Raji (cell line): Measurements from ENCODE around the gene PPP1R18.
A peak's percentile ranks its signal among the peaks of the same experiment; 100 is the strongest.

Experiments used
- POLR2A ChIP-seq: IDR thresholded peaks from 2 replicates; pipeline ENCODE4 v1.6.1; 2011; ENCODE audit warnings: low read depth, low read length, control low read depth; ENCODE audit not compliant: insufficient read depth

Gene PPP1R18

DNA sequence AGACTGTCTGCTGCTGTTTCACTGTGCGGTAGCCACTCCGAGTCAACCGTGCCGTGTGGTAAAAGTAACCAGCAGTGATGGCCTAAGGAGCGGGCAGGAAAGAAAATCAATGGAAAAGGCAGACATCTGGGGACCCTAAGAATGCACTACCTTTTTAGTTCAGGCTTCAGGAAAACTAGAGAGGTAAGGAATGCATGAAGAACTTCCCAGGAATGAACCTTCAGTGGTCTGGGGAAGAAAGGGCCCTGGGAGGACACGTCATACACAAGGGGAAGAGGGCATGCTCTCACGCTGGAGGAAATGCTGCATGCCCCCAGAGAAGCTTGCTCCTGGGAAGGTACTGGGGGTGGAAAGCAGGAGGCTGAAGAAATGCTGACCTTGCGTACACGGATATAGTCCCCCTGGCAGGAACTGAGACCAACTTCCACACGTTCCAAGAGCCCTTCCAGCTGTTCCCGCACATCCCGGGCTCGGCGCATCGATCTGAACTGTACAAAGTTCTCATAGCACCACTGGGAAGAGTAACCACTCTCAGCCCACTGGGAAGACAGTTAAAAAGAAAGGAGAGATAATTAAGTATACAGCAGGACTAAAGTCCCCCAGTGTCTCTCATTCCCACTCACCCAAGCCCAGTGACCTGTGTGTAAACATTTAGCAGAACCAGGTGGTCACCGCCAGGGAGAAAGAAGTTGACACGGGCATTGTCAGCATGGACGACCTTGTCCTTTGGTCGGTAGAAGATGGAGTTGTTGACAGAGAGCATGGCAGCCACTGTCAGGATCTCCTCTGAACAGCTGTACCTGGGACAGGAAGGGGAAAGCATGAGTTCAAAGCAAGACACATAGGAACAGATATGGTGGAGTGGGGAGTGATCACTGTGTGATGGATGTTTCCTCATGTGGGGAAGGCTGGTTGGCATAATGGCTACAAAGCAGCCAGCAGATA lies 31.4 kb downstream of the PPP1R18 start:
- no peak for TF ChIP-seq POLR2A

DNA sequence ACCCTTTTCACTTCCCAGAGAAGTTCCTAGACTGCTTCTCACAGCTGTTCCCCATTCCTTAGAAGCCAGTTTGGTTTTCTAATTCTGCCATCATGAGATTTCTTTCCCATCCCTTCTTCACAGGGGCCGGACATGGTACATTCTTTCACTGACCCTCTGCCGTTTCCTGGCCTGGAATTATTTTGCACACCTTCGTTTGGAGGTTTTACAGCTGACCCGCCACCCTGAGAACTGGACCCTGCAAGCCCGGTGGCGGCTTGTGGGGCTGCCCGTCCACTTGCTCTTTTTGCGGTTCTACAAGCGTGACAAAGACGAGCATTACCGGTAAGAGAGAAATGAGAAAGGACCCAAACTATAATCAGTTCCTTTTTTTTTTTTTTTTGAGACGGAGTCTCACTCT lies 35.3 kb downstream of the PPP1R18 start:
- no peak for TF ChIP-seq POLR2A

DNA sequence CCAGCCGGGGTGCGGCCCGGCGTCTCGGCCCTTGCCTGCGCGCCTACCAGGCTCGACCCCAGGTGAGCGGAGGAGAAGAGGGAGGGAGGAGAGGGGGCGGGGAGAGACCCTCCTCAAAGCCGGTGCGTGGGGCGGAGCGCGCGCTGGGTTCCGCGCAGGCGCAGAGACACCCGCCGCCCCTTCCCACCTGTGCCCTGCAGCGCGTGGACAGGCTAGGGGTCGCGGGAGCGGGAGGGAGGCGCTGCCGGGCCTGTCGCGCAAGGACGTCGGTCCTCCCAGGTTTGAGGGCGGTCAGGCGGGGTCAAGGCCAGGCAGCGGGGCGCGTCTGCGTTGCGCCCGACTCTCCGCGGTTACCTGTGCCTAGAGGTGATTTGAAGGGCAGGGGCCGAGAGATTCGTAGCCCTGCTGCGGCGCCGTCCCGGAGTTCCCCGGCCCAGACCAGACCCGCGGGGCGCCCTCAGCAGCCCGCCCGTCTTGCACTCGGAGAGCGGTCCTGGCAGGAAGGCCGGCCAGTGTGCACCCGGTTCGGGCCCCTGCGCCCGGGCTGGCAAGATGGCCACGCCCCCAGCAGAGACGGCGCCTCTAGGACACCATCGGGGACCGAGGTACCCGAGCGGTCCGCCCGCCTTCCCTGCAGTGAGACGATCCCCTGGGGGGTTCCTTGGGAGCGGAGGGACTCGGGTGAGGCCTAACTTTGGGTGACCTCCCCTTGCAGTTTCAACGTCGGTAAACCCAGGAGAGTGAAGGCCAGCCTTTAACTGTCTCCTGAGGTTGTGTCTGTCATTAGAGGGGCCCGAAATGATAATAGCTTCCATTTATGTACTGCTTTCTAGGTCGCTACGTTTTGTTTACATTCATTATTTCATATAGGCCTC lies 39.0 kb downstream of the PPP1R18 start:
- peak; percentile 88 for TF ChIP-seq POLR2A

DNA sequence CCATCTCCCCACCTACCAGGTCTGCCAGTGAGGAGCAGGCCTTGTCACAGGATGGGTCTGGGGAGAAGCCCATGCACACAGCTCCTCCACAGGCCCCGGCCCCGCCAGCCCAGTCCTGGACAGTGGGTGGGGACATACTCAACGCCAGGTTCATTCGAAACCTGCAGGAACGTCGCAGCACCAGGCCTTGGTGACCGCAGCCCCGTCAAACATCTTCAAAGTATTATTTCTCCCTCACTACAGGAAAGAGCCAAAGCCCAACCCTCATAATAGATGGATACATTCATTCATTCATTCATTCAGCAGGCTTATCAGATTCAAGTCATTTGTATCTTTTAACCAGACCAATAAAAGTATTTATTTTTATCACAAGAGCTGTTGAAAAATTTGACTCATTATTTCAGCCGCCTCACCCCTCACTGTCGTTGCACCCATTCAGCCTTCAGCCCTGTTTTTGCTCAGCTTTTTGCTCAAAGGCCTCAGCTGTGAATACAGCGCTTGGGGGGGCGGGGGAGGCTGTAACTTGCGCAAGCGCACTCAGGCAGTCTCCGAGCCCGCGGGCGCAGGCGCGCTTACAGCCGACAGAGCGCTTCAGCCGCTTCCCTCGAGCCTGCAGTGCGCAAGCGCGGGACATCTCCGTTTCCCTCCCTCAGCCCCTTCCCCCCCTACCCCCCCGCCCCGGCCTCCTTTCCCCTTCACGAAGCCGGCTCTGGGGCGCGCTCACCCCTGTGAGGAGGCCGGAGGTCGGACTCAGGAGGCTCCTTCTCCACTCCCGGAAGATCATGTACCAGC lies 39.8 kb downstream of the PPP1R18 start, which contains the start of gene C6orf136:
TSS of gene C6orf136 (plus strand) at position 684 of the 792 bp plus-strand sequence. CDS start at position 783, 99 bp downstream.
- TF ChIP-seq POLR2A = no peak

DNA sequence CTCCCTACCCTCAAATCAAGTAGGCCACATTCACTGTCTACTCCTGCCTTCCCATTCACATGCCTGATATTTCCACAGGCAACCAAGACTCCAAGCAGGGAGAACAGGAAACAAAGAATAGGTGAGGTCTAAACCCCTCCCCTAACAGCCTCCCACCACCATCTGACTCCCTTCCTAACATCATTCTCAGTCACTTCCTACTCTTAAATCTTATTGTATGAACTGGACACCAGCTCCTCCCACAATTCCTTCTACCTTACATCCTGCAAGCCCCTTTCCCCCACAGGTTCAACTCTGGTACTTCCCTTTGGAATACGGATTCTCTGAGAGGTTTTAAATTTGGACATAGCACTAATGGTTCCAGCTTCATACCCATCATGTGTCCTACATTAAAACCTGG lies 40.5 kb downstream of the PPP1R18 start:
- TF ChIP-seq POLR2A = no peak

DNA sequence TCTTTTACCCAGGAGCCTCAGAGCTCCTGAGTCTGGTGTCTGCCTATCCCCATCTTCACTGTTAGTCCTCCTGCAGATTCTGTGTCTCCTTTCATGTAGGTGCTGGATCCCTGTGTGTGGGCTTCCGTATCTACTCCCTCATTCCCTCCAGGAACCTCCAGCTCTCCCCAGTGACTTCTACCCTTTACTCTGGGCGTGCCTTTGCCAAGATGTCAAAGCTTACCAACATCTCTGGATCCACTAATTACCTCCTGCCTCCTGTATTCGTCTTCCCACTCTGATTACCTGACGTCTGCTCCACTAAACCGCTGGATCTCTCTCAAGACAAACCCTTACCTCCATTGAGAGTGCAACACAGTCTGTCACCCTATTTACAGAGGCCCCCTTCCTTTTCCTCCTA lies 41.7 kb downstream of the PPP1R18 start:
- TF ChIP-seq POLR2A = no peak

DNA sequence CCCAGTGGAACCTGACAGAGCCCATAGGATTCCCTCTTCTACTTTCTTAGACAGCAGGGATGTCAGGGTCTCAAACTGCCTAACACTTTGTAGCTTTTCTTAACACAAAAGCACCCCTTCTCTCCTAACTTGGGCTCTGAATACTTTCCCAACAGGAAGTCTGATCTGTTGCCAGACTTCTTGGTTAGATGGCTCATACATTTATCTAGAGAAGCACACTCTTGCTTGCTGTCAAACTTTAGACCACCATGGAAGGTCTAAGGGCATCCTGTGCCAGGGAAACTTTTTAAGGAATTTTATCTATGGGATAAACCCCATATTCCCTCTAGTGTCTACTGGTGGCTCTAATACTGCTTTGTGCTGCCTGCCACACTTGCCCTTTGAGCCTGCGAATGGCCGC lies 42.8 kb downstream of the PPP1R18 start:
- TF ChIP-seq POLR2A = no peak

DNA sequence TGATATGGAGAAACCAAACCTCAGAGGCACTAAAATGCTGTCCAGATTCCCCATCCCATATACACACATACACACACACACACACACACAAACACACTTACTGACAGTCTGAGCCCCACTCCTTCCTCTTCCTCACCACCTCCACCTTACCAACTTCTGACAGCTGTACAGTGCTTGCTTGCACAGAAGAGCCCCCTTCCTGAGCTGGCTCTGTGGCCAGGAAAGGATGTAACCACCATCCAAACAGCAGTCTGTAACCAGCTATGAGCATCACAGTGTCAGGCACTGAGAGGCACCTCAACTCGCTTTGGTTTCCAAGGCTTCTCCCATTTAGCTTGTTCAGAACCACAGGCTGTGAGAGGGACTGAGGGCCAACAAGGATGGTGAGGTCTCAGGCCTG lies 45.4 kb downstream of the PPP1R18 start:
- TF ChIP-seq POLR2A = no peak

DNA sequence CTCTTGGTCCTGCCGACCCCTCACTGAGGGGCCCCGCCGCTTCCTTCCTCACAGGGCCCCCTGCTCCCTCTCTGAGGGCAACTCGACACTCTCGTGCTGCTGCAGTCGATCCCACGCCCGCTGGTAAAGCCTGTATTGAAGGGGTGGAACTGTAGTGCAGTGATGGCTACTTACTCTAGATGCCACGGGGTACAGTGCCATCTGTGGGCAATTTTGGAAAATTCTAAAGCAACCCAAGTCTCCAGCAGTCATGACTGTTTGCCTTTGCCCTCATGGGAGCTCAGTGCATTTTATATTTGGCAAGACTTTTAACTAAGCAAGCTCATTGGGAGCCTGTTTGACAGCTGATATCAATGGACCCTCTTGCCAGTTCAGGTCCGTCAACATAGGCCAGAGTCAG lies 46.0 kb downstream of the PPP1R18 start:
- no peak for TF ChIP-seq POLR2A

DNA sequence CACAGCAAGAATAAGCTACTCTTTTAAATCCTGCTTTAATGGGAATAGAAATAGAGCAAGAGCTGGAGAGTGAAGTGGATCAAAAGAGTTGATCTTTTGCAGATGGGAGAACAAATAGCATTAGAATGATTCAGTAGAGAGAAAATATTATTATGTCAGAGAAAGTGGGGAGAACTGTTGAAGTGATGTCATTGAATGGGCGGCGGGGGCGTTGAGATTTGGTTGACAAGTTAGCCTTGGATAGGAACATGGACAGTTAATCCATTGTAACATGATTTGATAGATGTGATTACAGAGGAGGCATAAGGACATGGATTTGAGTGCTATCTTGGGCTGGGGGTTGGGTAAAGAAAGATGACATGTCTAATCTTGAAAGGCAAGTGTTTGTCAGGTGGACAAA lies 50.6 kb downstream of the PPP1R18 start:
- TF ChIP-seq POLR2A = no peak

DNA sequence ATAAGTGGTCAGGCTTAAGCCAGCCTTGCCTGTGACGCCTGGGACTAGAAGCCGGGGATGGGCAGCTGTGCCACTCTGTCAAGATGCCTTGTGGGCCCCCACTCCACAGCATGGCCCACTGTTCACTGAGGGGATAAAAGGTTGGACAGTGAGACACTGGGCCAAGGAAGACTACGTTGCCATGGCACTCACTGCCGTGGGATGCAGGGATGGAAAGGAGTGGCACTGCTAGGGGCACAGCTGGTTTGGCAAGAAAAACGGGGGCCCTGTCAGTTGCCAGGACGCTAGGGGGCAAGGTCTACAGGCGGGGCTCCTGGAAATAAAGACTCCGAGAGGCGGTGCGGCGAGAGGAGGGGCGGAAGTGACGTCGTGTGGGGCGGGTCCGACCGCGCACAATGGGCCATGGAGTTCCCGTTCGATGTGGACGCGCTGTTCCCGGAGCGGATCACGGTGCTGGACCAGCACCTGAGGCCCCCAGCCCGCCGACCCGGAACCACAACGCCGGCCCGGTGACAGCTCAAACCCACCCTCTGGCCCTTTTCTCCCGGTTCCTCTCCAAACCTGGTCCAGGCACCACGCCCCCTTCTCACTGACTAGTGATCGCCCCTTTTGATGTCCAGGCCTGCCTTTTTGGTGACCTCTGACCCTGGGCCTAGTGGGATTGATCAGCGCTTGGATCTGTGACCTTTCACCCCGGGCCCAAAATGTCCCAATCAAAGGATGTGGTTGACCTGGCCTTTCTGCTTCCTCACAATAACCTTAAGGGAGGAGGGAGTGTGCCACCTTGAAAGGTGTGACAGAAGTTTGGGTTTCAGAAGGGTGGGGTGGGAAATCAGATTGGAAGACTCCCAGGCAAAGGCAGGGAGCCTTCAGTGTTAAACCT lies 59.7 kb downstream of the PPP1R18 start, which contains the start of gene ATAT1:
TSS of gene ATAT1 (plus strand) at position 391 of the 883 bp plus-strand sequence.
- peak; percentile 89 for TF ChIP-seq POLR2A
